HTERT RPE-1 (cell line): ENCODE measurements around the gene PTPN1.

Experiments used
- in situ Hi-C: fragments of 300-500 bp; cut with MboI; formaldehyde crosslinking; loops from 4 replicates; pipeline ENCODE4 v1.14.3; 2020; ENCODE audit warnings: low sequenced_read_pairs

The PTPN1 gene

DNA sequence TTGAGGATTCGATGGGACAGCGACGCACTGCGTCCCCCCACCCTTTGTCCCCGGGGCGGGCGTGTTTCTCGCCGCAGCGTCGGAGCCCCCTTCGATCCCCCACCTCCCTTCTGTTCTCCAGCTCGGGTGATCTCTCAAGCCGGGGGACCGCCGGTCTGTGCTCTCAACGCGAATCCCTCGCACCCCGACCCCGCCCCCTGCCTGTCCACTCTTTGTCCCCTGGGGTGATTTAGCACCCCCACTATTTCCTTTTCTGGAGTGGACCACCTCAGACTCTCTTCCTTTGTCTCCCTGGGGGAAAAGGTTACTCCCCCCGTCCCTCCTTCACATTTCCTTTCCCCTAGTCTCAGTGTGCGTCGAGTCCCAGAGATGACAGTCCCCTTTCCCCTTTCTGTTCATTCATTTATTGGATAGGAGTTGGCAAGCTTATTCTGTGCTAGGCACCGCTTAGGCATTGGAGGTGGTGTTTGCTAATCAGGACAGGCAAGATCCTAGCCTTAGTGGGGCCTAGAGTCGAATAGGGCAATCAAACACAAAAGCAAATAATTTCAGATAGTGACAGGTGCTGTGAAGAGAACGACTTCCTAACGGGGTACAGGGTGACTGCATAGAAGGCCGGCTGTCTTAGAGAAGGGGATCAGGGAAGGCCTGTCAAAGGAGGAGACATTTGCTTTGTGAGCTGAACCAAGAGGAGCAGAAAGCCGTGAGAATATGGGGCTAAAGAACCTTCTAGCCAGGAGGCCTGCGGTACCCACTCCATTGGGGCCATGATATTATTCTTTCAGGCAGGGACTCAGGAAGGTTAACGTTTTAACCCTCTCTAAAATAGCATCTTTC is 741 bp downstream of the PTPN1 start:
- in situ Hi-C loops: no loop called here

DNA sequence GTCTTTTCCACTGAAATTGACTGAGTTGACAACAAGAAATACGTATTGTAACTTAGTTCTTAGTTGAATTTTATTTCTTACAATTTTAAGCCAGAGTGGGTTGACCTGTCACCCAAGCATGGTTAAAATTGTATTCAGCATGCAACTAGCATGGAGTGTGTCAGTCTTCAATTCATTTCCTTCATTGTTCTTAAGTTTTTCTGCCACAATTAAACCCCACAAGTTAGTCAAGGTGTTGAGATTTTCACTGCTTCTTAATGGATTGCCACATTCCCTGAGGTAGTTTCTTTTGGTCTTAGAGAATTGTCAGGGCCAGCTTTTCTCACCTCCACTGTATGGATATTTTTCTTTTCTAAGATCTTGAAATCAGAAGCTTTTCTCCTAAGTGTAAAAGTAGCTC is 2.1 kb downstream of the PTPN1 start:
- in situ Hi-C loops: no loop called here

- in situ Hi-C loops: no loop called here
Observed at GRCh38 chr20:50513169-50514034, 3.2 kb downstream of the PTPN1 start.

DNA sequence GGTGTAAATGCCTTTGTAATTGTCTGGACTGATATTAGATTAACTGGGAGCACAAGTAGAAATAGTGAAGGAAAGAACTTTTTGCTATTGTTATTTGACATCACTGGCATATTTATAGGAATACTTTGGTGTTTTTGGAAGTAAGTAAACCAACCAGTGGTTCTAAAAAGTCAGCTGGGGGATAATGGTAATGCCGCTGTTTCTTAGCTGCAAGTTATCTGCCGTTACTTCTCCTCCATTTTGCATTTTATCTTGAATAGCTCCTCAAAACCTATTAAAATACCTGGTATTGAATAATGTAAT is 3.8 kb downstream of the PTPN1 start:
- in situ Hi-C loops: no loop called here

DNA sequence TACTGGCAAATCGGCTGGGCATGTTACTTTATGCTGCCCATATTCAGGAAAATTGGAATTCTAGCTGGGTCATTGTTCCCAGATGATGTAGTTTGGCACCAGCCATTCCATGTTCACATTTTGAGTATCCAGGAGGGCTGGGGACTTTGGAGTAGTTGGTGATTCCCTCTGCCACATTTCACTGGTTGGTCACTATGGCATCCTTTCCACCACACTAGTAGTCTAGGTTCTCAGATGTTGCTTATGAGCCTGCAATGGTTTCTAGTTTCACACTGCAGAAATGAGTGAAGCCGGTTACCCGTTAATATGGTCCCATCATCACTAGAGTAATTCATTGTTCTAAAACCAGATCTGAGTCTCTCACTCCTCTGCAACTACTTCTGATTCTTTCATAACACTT is 4.6 kb downstream of the PTPN1 start:
- in situ Hi-C loops: no loop called here

- in situ Hi-C loops: no loop called here
Observed at GRCh38 chr20:50515471-50516106, 5.4 kb downstream of the PTPN1 start.

DNA sequence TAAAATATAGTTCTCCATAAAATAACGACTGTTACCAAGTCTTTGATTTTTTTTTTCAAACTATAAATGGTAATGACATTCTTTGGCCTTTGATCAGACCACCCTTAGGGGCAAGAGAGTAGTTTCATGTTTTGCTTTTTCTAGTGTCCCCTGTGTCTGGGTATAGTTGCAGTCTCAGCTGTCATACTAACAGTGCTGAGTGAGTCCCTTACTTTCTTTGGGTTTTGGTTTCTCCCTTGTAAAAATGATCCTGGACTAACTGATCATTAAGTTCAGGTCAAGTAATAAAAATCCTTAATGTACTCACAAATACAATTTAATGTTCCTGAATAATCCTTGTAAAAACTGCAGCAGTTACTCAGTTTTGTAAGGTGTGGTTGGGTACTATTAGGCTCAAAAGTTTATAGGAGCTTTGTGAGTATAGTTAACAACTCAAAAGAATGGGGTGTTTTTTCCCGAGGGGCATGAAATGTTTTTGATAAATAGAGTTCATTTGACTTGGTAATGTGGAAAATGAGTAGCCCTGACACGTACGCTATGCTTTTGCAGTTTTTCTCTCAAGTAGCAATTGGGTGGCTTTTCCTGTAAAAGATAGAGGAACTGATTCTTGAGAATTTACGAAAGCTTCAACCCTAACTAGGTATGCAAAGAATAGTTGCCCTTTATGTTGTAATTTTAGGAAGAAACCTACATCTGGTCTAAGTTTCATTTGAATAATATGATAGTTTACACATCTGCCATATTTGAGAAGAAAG is 6.2 kb downstream of the PTPN1 start:
- in situ Hi-C loops: no loop called here

DNA sequence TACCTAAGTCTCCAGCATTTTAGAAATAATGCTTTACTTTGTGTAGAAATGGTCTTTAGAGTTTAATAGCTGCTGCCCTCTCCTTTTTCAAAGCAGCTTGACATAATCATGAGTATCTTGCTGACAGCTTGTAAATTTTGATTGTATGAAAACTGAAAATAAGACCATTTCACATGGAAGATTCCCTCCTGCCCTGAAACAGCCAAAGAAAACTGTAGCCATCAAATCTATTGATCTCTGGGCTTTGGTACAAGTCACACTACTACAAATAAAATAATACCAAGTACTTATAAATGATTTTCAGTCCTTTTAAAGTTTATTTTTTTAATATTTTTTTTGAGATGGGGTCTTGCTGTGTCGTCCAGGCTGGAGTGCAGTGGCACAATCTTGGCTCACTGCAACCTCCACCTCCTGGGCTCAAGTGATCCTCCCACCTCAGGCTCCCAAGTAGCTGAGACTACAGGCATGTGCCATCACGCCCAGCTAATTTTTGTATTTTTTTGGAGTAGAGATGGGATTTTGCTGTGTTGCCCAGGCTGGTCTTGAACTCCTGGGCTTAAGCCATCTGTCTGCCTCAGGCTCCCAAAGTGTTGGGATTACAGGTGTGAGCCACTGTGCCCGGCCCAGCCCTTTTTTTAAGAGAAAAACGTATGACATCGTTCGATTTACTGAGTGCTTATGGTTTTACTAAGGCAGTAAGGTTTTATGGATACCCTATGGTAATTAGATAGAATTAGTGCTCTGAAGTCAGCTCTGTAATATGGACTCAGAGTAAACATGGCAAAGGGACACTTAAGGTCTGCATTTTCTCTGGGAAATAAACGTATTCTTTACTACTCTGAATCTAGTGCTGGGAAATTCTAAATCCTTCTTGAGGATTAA is 7.0 kb downstream of the PTPN1 start:
- in situ Hi-C loops: no loop called here

GRCh38 chr20:50517817-50518154 is 7.6 kb downstream of the PTPN1 start:
- in situ Hi-C loops: no loop called here

DNA sequence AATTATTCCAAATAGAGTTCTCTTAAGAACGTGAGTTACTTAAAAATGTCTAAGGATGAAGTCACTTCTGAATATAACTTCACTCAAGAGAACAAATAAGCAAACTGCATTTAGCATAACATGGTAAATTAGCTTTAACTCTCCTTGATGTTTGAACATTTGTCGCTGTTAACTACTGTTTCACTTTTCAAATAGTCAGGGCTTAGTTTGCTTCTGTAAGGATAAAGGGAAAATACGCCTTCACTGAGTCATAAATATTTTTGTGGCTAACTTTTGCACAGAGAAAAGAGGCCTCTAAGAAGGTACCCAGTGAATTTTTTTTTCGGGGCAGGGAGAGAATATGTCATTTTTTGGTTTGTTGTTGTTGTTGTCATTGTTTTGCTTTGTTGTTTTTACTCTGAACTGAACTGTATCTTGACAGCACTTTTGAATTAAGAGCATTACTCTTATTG is 8.1 kb downstream of the PTPN1 start:
- in situ Hi-C loops: no loop called here

GRCh38 chr20:50519036-50519762 is 9.0 kb downstream of the PTPN1 start:
- in situ Hi-C loops: no loop called here

GRCh38 chr20:50520222-50520880 is 10.2 kb downstream of the PTPN1 start:
- in situ Hi-C loops: no loop called here

DNA sequence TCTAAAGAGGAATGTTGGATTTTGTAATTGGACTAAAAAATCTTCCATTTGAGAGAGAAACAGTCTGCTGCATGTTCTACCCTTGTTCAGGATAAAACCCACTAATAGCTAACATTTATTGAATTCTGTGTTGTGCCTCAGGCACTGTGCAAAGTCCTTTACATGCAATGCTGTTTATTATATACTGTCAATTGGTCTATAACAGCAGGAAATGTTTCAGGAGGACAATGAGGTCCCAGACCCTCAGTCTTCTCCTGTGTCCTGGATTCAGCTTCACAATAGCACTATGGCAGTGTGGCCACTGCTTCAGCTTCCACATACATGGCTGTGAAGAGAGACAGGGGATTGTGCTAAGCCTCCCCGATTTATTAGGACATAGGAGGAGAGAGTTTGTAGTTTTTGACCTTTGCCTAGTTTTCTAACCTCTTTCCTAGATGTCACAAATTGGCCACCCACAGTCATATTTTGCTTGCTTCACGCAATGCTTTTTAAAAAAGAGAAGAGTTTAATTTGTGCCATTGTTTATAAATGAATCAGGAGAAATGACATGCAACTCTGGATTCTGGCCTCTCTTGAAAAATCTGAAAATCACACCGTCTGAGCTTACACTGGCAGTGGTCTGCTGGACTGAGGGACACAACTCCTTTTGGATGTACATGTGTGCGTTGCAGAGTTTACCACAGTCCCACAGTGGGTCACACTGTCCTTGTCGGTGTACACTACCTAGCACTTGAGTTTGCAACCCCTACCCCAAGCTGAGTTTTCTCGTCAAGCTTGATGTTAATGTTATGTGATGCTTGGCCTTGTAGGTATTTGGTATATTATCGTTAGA is 11.3 kb downstream of the PTPN1 start:
- in situ Hi-C loops: no loop called here

DNA sequence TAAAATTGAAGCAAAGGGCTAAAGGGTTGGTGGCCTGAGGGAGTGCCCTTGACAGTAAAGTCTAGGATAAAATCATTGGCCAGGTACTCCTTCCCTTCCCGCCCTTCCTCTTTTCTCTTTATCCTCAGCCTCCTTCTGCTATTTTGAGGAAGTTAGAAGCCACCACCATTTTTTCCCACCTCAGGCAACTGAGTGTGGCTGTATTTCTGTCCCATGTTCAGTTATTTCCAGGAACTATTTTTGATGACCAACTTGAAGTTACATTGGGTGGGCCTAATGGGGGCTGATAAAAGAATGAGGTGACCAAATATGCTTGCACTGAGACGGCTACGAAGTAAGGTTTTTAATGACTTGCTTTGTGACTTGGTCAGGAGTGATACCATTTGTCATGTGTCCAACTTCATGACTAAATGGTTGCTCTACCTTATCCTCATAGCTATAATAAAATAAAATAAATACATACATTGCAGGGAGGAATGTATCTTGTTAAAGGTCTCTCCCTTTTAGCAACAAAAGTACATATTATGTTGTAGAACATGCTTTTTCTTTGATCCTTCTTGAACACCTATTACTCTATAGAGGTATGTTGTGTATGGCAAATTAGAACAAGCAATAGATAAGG is 12.0 kb downstream of the PTPN1 start:
- in situ Hi-C loops: no loop called here

- in situ Hi-C loops: no loop called here
Observed at GRCh38 chr20:50523552-50524167, 13.5 kb downstream of the PTPN1 start.

- in situ Hi-C loops: no loop called here
Observed at GRCh38 chr20:50525681-50526080, 15.5 kb downstream of the PTPN1 start.

GRCh38 chr20:50526403-50526989 is 16.3 kb downstream of the PTPN1 start:
- in situ Hi-C loops: no loop called here
